ENCODE results near the gene GBF1. TPM values are rescaled to one million over a fixed set of nuclear protein-coding genes. Genes with fewer than 3 reads are reported as not detected.

Gene GBF1
- polyA plus RNA-seq, 1 donor (not counting 4 experiments of a cell fraction or from before 2014, with no cell fraction given) = 17.4 TPM

- Histone ChIP-seq H3K4me1 (ENCODE audit: control insufficient read depth, extremely low read depth, insufficient read depth, low read length) (peaks cover 16% of the 10 kb centered on the region), H3K9ac (ENCODE audit: control insufficient read depth, extremely low read depth, insufficient read depth, low read length) (peak overlapping the region; percentile 87), H3K27me3 (ENCODE audit: control insufficient read depth, extremely low read depth, insufficient read depth, low read length) (no peaks in the 10 kb centered on the region), H3K9me3 (ENCODE audit: control insufficient read depth, low read depth, low read length) (no peaks in the 10 kb centered on the region), H3K4me3 (ENCODE audit: control insufficient read depth in 2 of 3, extremely low read depth in 1 of 3, insufficient read depth in 2 of 3, low read depth in 1 of 3, low read length in 3 of 3) (peak overlapping the region; percentile 64 to 80 (median 71)), H3K27ac (ENCODE audit: control insufficient read depth, insufficient read depth, low read length) (peak overlapping the region; percentile 83), H4K20me1 (ENCODE audit: control insufficient read depth, extremely low read depth, insufficient read depth, low read length) (no peaks in the 10 kb centered on the region), H3K36me3 (ENCODE audit: control insufficient read depth in 2 of 2, extremely low read depth in 1 of 2, insufficient read depth in 2 of 2, low read length in 2 of 2) (peaks cover 12 to 13% of the 10 kb centered on the region in 2 experiments), H3K9me1 (ENCODE audit: control insufficient read depth, extremely low read depth, insufficient read depth, low read length) (no peaks in the 10 kb centered on the region), H3K79me2 (ENCODE audit: control insufficient read depth, insufficient read depth, low read length) (peaks cover 11% of the 10 kb centered on the region), H2AFZ (ENCODE audit: control insufficient read depth, low read length) (peak overlapping the region; percentile 67), H3K4me2 (ENCODE audit: control insufficient read depth, extremely low read depth, insufficient read depth, low read depth, low read length) (peak overlapping the region; percentile 69)
- DNase-seq (ENCODE audit: low read depth, low spot score) (no peak), FAIRE-seq (no peak)
- dilution Hi-C loops (cut with MboI; ENCODE audit: extremely low pct_ligation_motif_present, low sequenced_read_pairs) = no loop called here
- TF ChIP-seq, protein P1, sequence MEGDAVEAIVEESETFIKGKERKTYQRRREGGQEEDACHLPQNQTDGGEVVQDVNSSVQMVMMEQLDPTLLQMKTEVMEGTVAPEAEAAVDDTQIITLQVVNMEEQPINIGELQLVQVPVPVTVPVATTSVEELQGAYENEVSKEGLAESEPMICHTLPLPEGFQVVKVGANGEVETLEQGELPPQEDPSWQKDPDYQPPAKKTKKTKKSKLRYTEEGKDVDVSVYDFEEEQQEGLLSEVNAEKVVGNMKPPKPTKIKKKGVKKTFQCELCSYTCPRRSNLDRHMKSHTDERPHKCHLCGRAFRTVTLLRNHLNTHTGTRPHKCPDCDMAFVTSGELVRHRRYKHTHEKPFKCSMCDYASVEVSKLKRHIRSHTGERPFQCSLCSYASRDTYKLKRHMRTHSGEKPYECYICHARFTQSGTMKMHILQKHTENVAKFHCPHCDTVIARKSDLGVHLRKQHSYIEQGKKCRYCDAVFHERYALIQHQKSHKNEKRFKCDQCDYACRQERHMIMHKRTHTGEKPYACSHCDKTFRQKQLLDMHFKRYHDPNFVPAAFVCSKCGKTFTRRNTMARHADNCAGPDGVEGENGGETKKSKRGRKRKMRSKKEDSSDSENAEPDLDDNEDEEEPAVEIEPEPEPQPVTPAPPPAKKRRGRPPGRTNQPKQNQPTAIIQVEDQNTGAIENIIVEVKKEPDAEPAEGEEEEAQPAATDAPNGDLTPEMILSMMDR (optimal IDR thresholded peaks at IDR 0.05 in 1 of 3, IDR thresholded peaks at IDR 0.05 in 1 of 3, conservative IDR thresholded peaks at IDR 0.05 in 1 of 3; ENCODE audit: extremely low read depth in 1 of 3, insufficient read depth in 2 of 3, low read length in 3 of 3) = peak in 2 of 3 experiments; percentile 78 to 98
- no peak for TF ChIP-seq EZH2 (IDR thresholded peaks at IDR 0.05; ENCODE audit: low read length)
These were observed 148.2 kb downstream of the GBF1 start for GRCh38 chr10:102393411-102394078.

GRCh38 chr10:102394079-102394800 is 148.9 kb downstream of the GBF1 start:
- no peaks in the 10 kb centered on the region for H4K20me1 ChIP-seq (ENCODE audit: control insufficient read depth, extremely low read depth, insufficient read depth, low read length)
- dilution Hi-C loops (cut with MboI; ENCODE audit: extremely low pct_ligation_motif_present, low sequenced_read_pairs) = no loop called here
- no peak for TF ChIP-seq EZH2 (IDR thresholded peaks at IDR 0.05; ENCODE audit: low read length)
- TF ChIP-seq, protein P1 (optimal IDR thresholded peaks at IDR 0.05 in 1 of 3, IDR thresholded peaks at IDR 0.05 in 1 of 3, conservative IDR thresholded peaks at IDR 0.05 in 1 of 3; ENCODE audit: extremely low read depth in 1 of 3, insufficient read depth in 2 of 3, low read length in 3 of 3) = peak in 1 of 3 experiments; percentile 79
- FAIRE-seq = no peak
- peak; percentile 74 for DNase-seq (ENCODE audit: low read depth, low spot score)
- peak overlapping the region; percentile 87 for H3K9ac ChIP-seq (ENCODE audit: control insufficient read depth, extremely low read depth, insufficient read depth, low read length)
- H3K27me3 ChIP-seq (ENCODE audit: control insufficient read depth, extremely low read depth, insufficient read depth, low read length) = no peaks in the 10 kb centered on the region
- peak overlapping the region; percentile 83 for H3K27ac ChIP-seq (ENCODE audit: control insufficient read depth, insufficient read depth, low read length)
- peak overlapping the region; percentile 69 for H3K4me2 ChIP-seq (ENCODE audit: control insufficient read depth, extremely low read depth, insufficient read depth, low read depth, low read length)
- peaks cover 16% of the 10 kb centered on the region for H3K4me1 ChIP-seq (ENCODE audit: control insufficient read depth, extremely low read depth, insufficient read depth, low read length)
- H3K4me3 ChIP-seq (ENCODE audit: control insufficient read depth in 2 of 3, extremely low read depth in 1 of 3, insufficient read depth in 2 of 3, low read depth in 1 of 3, low read length in 3 of 3) = peak overlapping the region; percentile 64 to 80 (median 71)
- H2AFZ ChIP-seq (ENCODE audit: control insufficient read depth, low read length) = peak overlapping the region; percentile 46
- no peaks in the 10 kb centered on the region for H3K9me3 ChIP-seq (ENCODE audit: control insufficient read depth, low read depth, low read length)
- H3K36me3 ChIP-seq (ENCODE audit: control insufficient read depth in 2 of 2, extremely low read depth in 1 of 2, insufficient read depth in 2 of 2, low read length in 2 of 2) = peaks cover 12 to 14% of the 10 kb centered on the region in 2 experiments
- H3K9me1 ChIP-seq (ENCODE audit: control insufficient read depth, extremely low read depth, insufficient read depth, low read length) = no peaks in the 10 kb centered on the region
- peaks cover 11% of the 10 kb centered on the region for H3K79me2 ChIP-seq (ENCODE audit: control insufficient read depth, insufficient read depth, low read length)
